ENCODE data around the gene LAP3.

Gene LAP3

GRCh38 chr4:17619416-17620105, 42.6 kb downstream of the LAP3 start:
- DNase-seq: no peak

DNA sequence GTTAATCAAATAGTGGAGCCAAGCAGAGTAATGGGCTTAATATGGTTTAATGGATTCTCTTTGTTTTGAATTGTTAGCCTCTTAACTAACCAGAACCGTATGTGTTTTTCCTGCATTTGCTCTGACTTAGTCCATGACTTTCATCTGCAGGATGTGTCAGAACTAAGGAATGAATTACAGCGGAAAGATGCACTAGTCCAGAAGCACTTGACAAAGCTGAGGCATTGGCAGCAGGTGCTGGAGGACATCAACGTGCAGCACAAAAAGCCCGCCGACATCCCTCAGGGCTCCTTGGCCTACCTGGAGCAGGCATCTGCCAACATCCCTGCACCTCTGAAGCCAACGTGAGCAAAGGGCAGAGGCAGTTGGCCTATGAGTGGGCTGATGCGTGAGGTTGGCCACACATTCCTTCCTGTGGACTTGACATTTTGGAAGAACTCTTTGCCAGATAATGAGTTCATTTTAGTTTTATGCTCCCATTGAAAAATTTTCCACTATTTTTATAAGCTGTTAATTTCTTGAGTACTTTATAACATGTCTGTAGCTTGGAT, 46.5 kb downstream of the LAP3 start:
- no peak for DNase-seq

GRCh38 chr4:17624821-17625220, 47.8 kb downstream of the LAP3 start:
- no peak for DNase-seq

- no peak for DNase-seq
Measured at GRCh38 chr4:17630228-17630627, 53.2 kb downstream of the LAP3 start.

- DNase-seq: no peak
Measured at GRCh38 chr4:17633600-17633999, 56.6 kb downstream of the LAP3 start.

DNA sequence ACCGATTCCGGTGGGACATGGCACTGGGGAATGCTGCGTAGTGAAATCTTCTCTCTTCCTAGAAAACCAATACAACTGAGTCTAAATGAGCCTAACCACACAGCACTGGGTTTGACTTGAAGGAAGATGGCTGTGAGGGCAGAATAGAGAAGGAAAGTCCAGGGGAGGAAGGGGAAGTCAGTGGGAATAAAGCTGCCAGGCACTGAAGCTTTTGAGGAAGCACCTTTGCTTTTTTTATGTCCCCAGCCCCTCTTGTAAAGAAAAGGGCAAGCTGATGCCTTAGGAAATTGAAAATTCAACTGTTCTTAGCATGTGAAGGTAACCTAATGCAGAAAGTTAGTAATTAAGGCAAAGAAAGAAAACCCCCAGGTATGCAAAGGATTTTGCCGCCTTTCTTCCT, 58.1 kb downstream of the LAP3 start:
- no peak for DNase-seq

- no peak for DNase-seq
Measured at GRCh38 chr4:17636341-17636695, 59.3 kb downstream of the LAP3 start.

DNA sequence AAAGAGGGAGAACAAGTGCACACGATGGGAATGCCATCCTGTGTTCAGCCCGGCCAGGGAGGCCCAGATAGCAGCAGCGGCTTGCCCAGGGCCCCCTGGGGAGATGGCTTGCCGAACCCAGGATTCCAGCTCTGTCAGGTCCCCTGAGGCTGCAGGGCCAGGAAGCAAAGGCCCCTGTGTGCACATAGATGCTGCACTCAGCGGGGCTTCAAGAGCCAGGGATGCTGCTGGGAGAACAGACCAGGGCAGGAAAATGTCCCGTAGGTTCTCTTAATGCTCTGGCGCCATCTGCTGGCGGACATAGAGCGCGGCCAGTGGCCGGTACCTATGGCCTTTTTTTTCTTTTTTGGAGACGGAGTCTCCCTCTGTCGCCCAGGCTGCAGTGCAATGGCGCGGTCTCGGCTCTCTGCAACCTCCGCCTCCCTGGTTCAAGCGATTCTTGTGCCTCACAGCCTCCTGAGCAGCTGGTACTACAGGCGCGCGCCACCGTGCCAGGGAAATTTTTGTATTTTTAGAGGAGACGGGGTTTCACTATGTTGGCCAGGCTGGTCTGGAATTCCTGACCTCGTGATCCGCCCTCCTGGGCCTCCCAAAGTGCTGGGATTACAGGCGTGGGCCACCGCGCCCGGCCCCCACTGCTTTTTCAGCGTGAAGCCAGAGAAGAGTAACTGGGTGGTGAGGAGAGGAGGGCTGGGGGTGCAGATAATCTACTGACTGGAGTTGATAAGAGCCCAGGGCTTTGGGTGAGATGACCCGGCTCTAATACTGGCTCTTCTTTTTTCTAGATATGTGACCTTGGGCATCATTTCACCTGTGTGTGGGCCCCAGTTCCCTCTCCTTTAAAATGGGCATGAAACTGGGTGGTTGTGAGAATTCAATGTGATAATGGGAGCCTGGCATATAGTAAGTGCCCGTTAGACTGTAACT, 60.0 kb downstream of the LAP3 start:
- no peak for DNase-seq

- no peak for DNase-seq
Measured at GRCh38 chr4:17639136-17639535, 62.1 kb downstream of the LAP3 start.

DNA sequence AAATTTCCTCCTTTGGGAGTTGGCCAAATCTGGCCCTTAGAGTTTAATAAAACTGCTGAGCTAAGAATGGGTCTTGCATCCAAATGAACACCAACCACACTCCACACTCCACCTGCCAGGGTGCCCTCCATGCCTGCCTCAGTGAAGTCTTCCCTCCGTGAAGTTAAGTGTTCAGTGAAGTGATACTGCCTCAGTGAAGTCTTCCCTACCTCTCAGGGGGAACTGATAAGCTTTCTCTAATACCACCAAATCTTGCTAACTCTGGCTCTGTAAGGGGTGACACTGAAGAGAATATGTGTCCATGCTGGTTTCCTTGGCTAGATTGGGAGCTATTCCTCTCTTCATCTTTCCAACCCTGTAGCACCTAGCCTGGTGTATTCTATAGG, 65.4 kb downstream of the LAP3 start:
- DNase-seq: no peak

DNA sequence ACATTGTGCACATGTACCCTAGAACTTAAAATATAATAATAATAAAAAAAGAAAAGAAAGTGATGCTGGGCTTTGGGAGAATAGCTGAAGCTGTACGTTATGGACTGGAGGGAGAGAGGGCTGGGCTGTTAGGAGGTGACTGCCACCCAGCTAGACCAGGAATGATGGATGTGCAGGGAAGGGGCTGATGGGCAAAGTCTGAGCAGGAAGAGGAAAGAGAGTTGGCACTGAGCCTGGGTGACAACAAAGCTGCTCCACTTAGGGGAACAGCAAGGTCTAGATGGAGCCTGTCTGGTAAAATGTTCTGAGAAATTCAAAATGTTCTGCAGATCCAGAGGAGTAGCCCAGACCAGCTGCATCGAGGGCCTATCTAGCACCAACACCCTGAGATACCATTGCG, 69.7 kb downstream of the LAP3 start:
- DNase-seq: no peak

- DNase-seq: no peak
Measured at GRCh38 chr4:17647176-17647806, 70.3 kb downstream of the LAP3 start.

GRCh38 chr4:17647927-17648326, 70.9 kb downstream of the LAP3 start:
- DNase-seq: no peak

GRCh38 chr4:17650406-17650805, 73.4 kb downstream of the LAP3 start:
- DNase-seq: no peak

- DNase-seq: no peak
Measured at GRCh38 chr4:17654701-17655100, 77.7 kb downstream of the LAP3 start.

GRCh38 chr4:17657090-17657489, 80.1 kb downstream of the LAP3 start:
- no peak for DNase-seq

All from DMS153 (cell line).